Astrocyte of the cerebellum (primary cell): ENCODE data around the gene UST.

Experiments used
- DNase-seq: peaks from one replicate; pipeline ENCODE4 v3.0.0-alpha.2; 2011; ENCODE audit warnings: low read depth
- H3K4me3 ChIP-seq: 2 replicates; pipeline ENCODE4 v1.5.1; 2011; ENCODE audit warnings: mild to moderate bottlenecking, low read depth, low read length, moderate library complexity
- in situ Hi-C: cut with HindIII; loops from 2 replicates; pipeline ENCODE4 v1.10.0; 2017; ENCODE audit warnings: low sequenced_read_pairs
- TF ChIP-seq, protein P1 (sequence below): IDR thresholded peaks from 2 replicates; pipeline ENCODE4 v1.5.1; 2012; ENCODE audit warnings: low read length, low read depth, moderate library complexity, mild to moderate bottlenecking; ENCODE audit errors: missing control alignments

Gene UST

DNA sequence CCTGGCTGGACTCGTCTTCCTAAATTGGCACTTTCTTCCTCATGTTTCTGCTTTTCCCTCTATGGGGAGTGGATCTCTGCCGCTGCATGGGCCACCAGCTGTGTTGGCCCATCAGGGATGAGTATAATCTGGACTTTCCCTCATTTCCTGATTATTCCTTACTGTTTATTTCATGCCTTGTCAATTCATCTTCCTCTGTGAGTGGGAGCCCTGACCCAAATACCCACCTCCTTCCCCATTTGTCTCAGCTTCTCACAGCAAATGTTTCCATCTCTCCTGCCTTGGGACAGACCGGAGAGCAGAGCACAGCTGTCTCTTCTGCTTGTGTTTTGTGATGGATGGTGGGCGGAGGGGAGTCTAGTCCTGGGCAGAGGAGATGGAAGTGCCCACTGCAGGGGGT lies 212.7 kb downstream of the UST start:
- no peak for DNase-seq
- in situ Hi-C loops: no loop called here
- TF ChIP-seq, protein P1, sequence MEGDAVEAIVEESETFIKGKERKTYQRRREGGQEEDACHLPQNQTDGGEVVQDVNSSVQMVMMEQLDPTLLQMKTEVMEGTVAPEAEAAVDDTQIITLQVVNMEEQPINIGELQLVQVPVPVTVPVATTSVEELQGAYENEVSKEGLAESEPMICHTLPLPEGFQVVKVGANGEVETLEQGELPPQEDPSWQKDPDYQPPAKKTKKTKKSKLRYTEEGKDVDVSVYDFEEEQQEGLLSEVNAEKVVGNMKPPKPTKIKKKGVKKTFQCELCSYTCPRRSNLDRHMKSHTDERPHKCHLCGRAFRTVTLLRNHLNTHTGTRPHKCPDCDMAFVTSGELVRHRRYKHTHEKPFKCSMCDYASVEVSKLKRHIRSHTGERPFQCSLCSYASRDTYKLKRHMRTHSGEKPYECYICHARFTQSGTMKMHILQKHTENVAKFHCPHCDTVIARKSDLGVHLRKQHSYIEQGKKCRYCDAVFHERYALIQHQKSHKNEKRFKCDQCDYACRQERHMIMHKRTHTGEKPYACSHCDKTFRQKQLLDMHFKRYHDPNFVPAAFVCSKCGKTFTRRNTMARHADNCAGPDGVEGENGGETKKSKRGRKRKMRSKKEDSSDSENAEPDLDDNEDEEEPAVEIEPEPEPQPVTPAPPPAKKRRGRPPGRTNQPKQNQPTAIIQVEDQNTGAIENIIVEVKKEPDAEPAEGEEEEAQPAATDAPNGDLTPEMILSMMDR: no peak
- H3K4me3 ChIP-seq: no peak overlapping the region

DNA sequence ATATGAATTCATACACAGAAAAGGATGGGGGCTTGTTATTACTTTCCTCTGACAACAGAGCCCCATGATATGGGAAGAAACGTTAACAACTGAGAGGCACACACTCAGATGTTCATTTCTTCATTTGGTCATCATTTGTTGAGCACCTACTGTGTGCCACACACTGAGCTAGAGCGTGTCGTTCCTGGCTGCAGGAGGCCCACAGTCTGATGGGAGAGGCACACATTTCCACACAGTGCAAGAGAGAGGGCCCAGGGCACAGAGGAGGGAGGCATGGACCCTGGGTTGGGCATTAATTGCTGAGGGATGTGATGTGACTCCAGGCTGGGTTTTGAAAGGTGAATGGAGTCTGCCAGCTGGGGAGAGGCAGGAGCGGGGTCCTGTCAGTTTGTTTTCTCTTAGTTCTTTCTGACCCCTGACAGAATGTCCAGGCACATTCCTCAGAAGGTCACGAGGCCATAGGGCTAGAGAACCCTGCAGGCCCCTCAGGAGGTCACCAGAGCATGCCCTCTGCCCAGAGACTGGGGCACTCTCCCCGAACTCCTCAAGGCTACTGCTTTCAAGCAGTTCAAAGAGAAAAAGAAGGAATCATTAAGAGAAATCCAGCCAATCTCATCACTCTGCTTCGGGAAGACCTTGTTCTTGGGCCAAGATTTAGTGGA lies 216.2 kb downstream of the UST start:
- TF ChIP-seq, protein P1: no peak
- DNase-seq: no peak
- no peak overlapping the region for H3K4me3 ChIP-seq
- in situ Hi-C loops: no loop called here

GRCh38 chr6:148963738-148964137 lies 216.9 kb downstream of the UST start:
- H3K4me3 ChIP-seq: no peak overlapping the region
- TF ChIP-seq, protein P1: no peak
- DNase-seq: no peak
- in situ Hi-C loops: no loop called here

- TF ChIP-seq, protein P1: no peak
- DNase-seq: no peak
Observed at GRCh38 chr6:148964467-148964866, 217.6 kb downstream of the UST start.

GRCh38 chr6:148965287-148965686 lies 218.5 kb downstream of the UST start:
- in situ Hi-C loops: no loop called here
- no peak for DNase-seq
- no peak overlapping the region for H3K4me3 ChIP-seq
- TF ChIP-seq, protein P1: no peak

More at GRCh38 chr6:148964467-148964866, 217.6 kb downstream of the UST start:
- in situ Hi-C loops: no loop called here
- H3K4me3 ChIP-seq: no peak overlapping the region

- no peak for DNase-seq
- no peak overlapping the region for H3K4me3 ChIP-seq
- in situ Hi-C loops: no loop called here
- TF ChIP-seq, protein P1: no peak
Observed at GRCh38 chr6:148967011-148967520, 220.2 kb downstream of the UST start.
